Hepatocyte (in vitro differentiated cells): ENCODE data around the gene CDKL5.

Experiments
- CTCF ChIP-seq: fragments of 200-600 bp; sonication (generic); IDR thresholded peaks from 2 replicates; pipeline ENCODE4 v1.5.1; 2016; ENCODE audit warnings: antibody characterized with exemption, mild to moderate bottlenecking; ENCODE audit not compliant: poor library complexity
- EZH2 ChIP-seq: fragments of 200-600 bp; sonication (generic); IDR thresholded peaks from 2 replicates; pipeline ENCODE4 v1.6.1; 2016; ENCODE audit warnings: antibody characterized with exemption, mild to moderate bottlenecking, borderline replicate concordance
- EZH2phosphoT487 ChIP-seq: fragments of 200-600 bp; sonication (generic); IDR thresholded peaks from one replicate; pipeline ENCODE4 v1.6.1; 2018; ENCODE audit warnings: antibody characterized with exemption, mild to moderate bottlenecking, low read depth, moderate library complexity; ENCODE audit not compliant: unreplicated experiment, severe bottlenecking

GRCh38 chrX:18549643-18550042 lies 124.2 kb downstream of the CDKL5 start:
- TF ChIP-seq EZH2 (no peak), CTCF (no peak), EZH2phosphoT487 (no peak)
